ENCODE results near the gene CD300C.
"Not testable (repeated sequence)": the region's sequence is repeated elsewhere in the genome, so short reads cannot be mapped to it uniquely, and the experiment has no call there.

Gene CD300C

GRCh38 chr17:74561586-74561985 is 15.7 kb upstream of the CD300C start:
- in situ Hi-C loops (cut with MboI; ENCODE audit: low pct_unique_long_range_greater_than_20kb, low sequenced_read_pairs, unreplicated experiment): no loop called here
- no peak for DNase-seq (ENCODE audit: low spot score)

DNA sequence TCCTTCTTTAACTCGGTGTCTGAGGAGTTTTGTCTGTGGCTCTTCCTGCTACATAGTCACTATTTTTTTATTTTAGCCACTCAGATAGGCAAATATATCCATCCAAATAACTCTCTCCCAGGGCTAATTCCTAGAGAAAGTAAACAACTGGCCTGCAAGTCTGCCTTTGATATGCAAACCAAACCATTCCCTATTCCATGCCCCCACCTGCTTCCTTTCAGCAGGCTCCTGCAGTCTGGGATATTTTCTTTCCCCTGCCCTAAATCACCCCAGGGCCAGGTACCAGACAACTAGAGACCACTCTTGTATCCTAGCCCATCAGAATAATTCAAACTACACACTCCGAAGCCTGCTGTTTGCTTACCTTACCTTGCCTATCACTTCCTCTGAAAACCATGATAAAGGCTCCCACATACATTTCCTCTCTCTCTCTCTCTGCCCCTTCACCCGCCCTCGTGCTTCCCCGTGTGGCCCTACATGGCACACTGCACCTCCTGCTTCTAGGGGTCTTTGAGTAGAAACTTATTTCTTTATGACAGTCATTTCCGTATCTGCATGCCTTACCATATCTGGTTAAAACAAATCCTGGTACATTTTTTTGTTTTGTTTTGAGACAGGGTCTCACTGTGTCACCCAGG is 13.1 kb upstream of the CD300C start:
- no peak for DNase-seq (ENCODE audit: low spot score)
- in situ Hi-C loops (cut with MboI; ENCODE audit: low pct_unique_long_range_greater_than_20kb, low sequenced_read_pairs, unreplicated experiment): no loop called here
- TF ChIP-seq CTCF (IDR thresholded peaks at IDR 0.05; ENCODE audit: extremely low read depth, insufficient read depth, missing control alignments): no peak

More at GRCh38 chr17:74561586-74561985, 15.7 kb upstream of the CD300C start:
- no peak for TF ChIP-seq CTCF (IDR thresholded peaks at IDR 0.05; ENCODE audit: extremely low read depth, insufficient read depth, missing control alignments)

GRCh38 chr17:74558402-74558801 is 12.5 kb upstream of the CD300C start:
- in situ Hi-C loops (cut with MboI; ENCODE audit: low pct_unique_long_range_greater_than_20kb, low sequenced_read_pairs, unreplicated experiment); DNase-seq (ENCODE audit: low spot score): not testable (repeated sequence)

DNA sequence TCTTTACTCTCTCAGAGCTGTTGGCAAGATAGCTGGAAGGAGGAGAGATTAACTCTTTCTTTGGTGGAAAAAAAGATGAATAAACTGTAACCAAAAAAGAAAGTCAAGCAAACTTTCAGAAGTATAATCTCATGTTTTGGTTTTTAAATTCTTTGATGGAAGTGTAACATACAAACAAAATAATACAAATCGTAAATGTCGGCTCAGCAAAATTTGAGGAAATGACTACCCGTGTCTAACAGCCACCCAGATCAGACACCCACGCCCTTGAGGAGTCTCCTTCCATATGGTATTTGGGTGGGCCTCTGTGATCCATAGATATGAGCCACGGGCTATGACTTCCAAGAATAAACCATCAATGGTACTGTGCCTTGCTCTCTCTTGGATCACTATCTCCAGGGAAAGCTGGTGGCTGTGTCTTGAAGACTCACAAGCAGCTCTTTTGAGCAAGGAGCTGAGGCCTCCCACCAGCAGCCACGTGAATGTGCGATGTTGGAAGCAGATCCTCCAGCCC is 9.6 kb upstream of the CD300C start:
- no peak for TF ChIP-seq CTCF (IDR thresholded peaks at IDR 0.05; ENCODE audit: extremely low read depth, insufficient read depth, missing control alignments)
- in situ Hi-C loops (cut with MboI; ENCODE audit: low pct_unique_long_range_greater_than_20kb, low sequenced_read_pairs, unreplicated experiment): no loop called here
- DNase-seq (ENCODE audit: low spot score): no peak

- no peak for TF ChIP-seq CTCF (IDR thresholded peaks at IDR 0.05; ENCODE audit: extremely low read depth, insufficient read depth, missing control alignments)
- in situ Hi-C loops (cut with MboI; ENCODE audit: low pct_unique_long_range_greater_than_20kb, low sequenced_read_pairs, unreplicated experiment): no loop called here
- no peak for DNase-seq (ENCODE audit: low spot score)
These were observed 9.0 kb upstream of the CD300C start for GRCh38 chr17:74554909-74555308.

DNA sequence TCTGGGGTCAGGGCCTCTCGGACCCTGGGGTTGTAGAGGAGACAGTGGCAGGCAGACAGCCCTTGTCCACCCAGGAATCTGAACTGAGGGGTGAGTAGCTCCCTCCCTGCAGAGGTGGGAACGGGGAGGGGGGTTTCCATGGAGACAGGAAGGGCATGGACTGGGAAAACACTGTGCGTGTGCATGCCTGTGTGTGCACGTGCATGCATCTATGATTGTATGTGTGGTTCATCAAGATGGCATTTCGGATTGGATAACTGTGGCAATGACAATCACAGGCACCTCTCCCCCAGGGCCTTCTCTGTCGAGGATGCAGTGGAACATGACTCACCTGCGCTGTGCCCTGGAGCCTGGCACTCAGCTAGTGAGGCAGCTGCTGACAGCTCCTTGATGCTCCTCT is 6.1 kb upstream of the CD300C start:
- no peak for DNase-seq (ENCODE audit: low spot score)
- in situ Hi-C loops (cut with MboI; ENCODE audit: low pct_unique_long_range_greater_than_20kb, low sequenced_read_pairs, unreplicated experiment): no loop called here
- no peak for TF ChIP-seq CTCF (IDR thresholded peaks at IDR 0.05; ENCODE audit: extremely low read depth, insufficient read depth, missing control alignments)

DNA sequence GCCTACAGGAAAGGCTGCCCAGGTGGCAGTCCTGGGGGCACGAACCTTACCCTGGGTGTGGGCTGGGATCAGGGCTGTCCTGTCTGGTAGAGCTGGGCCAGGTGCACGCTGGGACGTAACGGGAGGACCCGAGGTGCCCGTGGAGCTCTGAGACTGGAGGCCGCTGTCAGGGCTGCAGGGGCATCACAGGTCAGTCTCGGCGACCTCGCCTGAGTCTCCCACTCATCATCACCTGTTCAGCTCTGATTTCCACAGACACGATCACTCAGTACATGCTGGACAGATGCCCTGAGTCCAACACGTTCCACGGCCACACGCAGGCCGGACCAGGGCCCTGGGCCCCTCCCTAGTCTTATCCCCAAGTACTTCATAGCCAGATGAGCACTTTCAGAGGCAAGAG is 4.7 kb upstream of the CD300C start:
- in situ Hi-C loops (cut with MboI; ENCODE audit: low pct_unique_long_range_greater_than_20kb, low sequenced_read_pairs, unreplicated experiment): no loop called here
- DNase-seq (ENCODE audit: low spot score): no peak

More for the DNA sequence above, 4.7 kb upstream of the CD300C start:
- no peak for TF ChIP-seq CTCF (IDR thresholded peaks at IDR 0.05; ENCODE audit: extremely low read depth, insufficient read depth, missing control alignments)

Data from GM13977 (cell line).